Measurements from ENCODE around the gene BHMT2. TPM values are rescaled to one million over a fixed set of nuclear protein-coding genes. Genes with fewer than 3 reads are reported as not detected.

The BHMT2 gene
- total RNA-seq, 1 experiment from 2014 or later, result not detected

DNA sequence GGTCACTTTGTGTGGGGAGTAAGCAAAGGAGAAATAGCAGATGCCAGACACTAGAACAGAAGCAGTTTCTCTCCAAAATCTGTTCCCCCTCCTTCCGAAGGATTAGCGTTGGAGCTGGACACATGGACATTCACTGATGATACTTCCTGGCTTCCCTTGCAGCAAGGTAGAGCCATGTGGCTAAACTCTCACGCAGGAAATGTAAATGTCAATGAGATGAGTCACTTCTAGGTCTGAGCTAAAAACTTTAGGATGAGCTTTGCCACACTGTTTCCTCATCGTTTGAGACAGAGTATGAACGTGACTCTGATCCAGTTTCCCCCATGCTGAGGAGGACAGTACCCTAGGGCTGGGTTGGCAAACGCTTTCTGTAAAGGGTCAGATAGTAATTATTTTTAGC, 5.1 kb downstream of the BHMT2 start:
- no TSS peak for BruUV-seq (replicated peaks)
- no peak overlapping the region for H3K4me3 ChIP-seq (ENCODE audit: low read length)
- ChIA-PET CTCF (no interaction called here), POLR2A (ENCODE audit: unreplicated experiment) (no interaction called here)
- no peaks in the 10 kb centered on the region for H4K20me1 ChIP-seq (ENCODE audit: low read length)
- no peaks in the 10 kb centered on the region for H3K9me2 ChIP-seq (replicated peaks; ENCODE audit: low read length)
- H3K27me3 ChIP-seq (ENCODE audit: low read length), result no peaks in the 10 kb centered on the region
- ATAC-seq (peak; percentile 80), DNase-seq (peak; percentile 64)
- no peaks in the 10 kb centered on the region for H3K79me2 ChIP-seq (ENCODE audit: low read length)
- TF ChIP-seq, protein P1, sequence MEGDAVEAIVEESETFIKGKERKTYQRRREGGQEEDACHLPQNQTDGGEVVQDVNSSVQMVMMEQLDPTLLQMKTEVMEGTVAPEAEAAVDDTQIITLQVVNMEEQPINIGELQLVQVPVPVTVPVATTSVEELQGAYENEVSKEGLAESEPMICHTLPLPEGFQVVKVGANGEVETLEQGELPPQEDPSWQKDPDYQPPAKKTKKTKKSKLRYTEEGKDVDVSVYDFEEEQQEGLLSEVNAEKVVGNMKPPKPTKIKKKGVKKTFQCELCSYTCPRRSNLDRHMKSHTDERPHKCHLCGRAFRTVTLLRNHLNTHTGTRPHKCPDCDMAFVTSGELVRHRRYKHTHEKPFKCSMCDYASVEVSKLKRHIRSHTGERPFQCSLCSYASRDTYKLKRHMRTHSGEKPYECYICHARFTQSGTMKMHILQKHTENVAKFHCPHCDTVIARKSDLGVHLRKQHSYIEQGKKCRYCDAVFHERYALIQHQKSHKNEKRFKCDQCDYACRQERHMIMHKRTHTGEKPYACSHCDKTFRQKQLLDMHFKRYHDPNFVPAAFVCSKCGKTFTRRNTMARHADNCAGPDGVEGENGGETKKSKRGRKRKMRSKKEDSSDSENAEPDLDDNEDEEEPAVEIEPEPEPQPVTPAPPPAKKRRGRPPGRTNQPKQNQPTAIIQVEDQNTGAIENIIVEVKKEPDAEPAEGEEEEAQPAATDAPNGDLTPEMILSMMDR (conservative IDR thresholded peaks at IDR 0.05; ENCODE audit: low read depth, low read length), result no peak
- TF ChIP-seq EZH2 (IDR thresholded peaks at IDR 0.05; ENCODE audit: low read length, unreplicated experiment) (no peak), EZH2phosphoT487 (IDR thresholded peaks at IDR 0.05; ENCODE audit: borderline replicate concordance, low read length) (no peak)
- intact Hi-C loops (cut with micrococcal nuclease), result no loop called here
- peak overlapping the region; percentile 11; the same call in 1 of the 2 replicates for H3K4me2 ChIP-seq (ENCODE audit: low read length)
- H2AFZ ChIP-seq (ENCODE audit: low read length), result peak overlapping the region; percentile 59
- peaks cover 8% of the 10 kb centered on the region; the same call in 1 of the 2 replicates for H3K4me1 ChIP-seq (ENCODE audit: insufficient read depth, low read length)
- H3K9me3 ChIP-seq (ENCODE audit: low read length), result 0 out of 2 replicates have a peak, but pooled peaks cover 4% of the 10 kb centered on the region
- no peaks in the 10 kb centered on the region for H3K36me3 ChIP-seq (ENCODE audit: low read depth, low read length)
- H3F3A ChIP-seq (ENCODE audit: low read length, unreplicated experiment), result no peaks in the 10 kb centered on the region
- H3K9ac ChIP-seq (ENCODE audit: low read length), result no peak overlapping the region
- H3K27ac ChIP-seq (ENCODE audit: low read length), result no peak overlapping the region

- H3K9me3 ChIP-seq (ENCODE audit: low read length), result 0 out of 2 replicates have a peak, but pooled peaks cover 4% of the 10 kb centered on the region
- no TSS peak for BruUV-seq (replicated peaks)
- no peaks in the 10 kb centered on the region for H4K20me1 ChIP-seq (ENCODE audit: low read length)
- H3F3A ChIP-seq (ENCODE audit: low read length, unreplicated experiment), result no peaks in the 10 kb centered on the region
- H3K9ac ChIP-seq (ENCODE audit: low read length), result no peak overlapping the region
- POLR2A ChIA-PET (ENCODE audit: unreplicated experiment), result no interaction called here
- H3K4me1 ChIP-seq (ENCODE audit: insufficient read depth, low read length), result peaks cover 8% of the 10 kb centered on the region; the same call in 1 of the 2 replicates
- no peaks in the 10 kb centered on the region for H3K79me2 ChIP-seq (ENCODE audit: low read length)
- no peak overlapping the region for H3K4me2 ChIP-seq (ENCODE audit: low read length)
- no peaks in the 10 kb centered on the region for H3K9me2 ChIP-seq (replicated peaks; ENCODE audit: low read length)
- no peak overlapping the region for H2AFZ ChIP-seq (ENCODE audit: low read length)
- ATAC-seq (no peak), DNase-seq (no peak)
- intact Hi-C loops (cut with micrococcal nuclease), result no loop called here
- CTCF ChIA-PET, result no interaction called here
- no peaks in the 10 kb centered on the region for H3K27me3 ChIP-seq (ENCODE audit: low read length)
- H3K4me3 ChIP-seq (ENCODE audit: low read length), result no peak overlapping the region
- H3K36me3 ChIP-seq (ENCODE audit: low read depth, low read length), result no peaks in the 10 kb centered on the region
- no peak for TF ChIP-seq EZH2phosphoT487 (IDR thresholded peaks at IDR 0.05; ENCODE audit: borderline replicate concordance, low read length)
- no peak for TF ChIP-seq EZH2 (IDR thresholded peaks at IDR 0.05; ENCODE audit: low read length, unreplicated experiment)
- TF ChIP-seq, protein P1 (conservative IDR thresholded peaks at IDR 0.05; ENCODE audit: low read depth, low read length), result no peak
- H3K27ac ChIP-seq (ENCODE audit: low read length), result no peak overlapping the region
Observed at GRCh38 chr5:79075646-79076426, 6.3 kb downstream of the BHMT2 start.

DNA sequence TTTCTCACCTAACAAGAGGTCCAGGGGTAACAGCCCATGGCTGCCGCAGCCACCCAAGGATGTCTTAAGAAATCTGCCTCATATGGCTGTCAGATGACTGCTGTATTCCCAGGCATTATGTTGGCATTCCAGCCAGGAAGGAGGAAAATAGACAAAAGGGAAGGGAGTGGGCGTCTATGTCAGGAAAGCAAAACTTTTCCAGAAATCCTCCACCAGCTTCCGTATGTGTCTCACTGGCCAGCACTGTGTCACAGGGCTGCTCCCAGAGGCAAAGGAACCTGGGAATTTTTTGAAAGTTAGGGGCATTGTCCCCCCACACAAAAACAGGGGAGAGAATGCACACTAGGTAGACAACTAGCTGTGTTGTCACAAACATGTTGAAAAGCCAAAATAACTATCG, 7.3 kb downstream of the BHMT2 start:
- H3K79me2 ChIP-seq (ENCODE audit: low read length), result no peaks in the 10 kb centered on the region
- CTCF ChIA-PET, result no interaction called here

More for the DNA sequence above, 7.3 kb downstream of the BHMT2 start:
- Histone ChIP-seq H4K20me1 (ENCODE audit: low read length) (no peaks in the 10 kb centered on the region), H3K36me3 (ENCODE audit: low read depth, low read length) (no peaks in the 10 kb centered on the region), H3K27me3 (ENCODE audit: low read length) (no peaks in the 10 kb centered on the region), H3K4me1 (ENCODE audit: insufficient read depth, low read length) (peaks cover 8% of the 10 kb centered on the region; the same call in 1 of the 2 replicates), H3F3A (ENCODE audit: low read length, unreplicated experiment) (no peaks in the 10 kb centered on the region), H3K4me2 (ENCODE audit: low read length) (no peak overlapping the region), H3K9me2 (replicated peaks; ENCODE audit: low read length) (no peaks in the 10 kb centered on the region), H3K27ac (ENCODE audit: low read length) (no peak overlapping the region), H3K4me3 (ENCODE audit: low read length) (no peak overlapping the region), H3K9me3 (ENCODE audit: low read length) (0 out of 2 replicates have a peak, but pooled peaks cover 4% of the 10 kb centered on the region), H3K9ac (ENCODE audit: low read length) (no peak overlapping the region), H2AFZ (ENCODE audit: low read length) (no peak overlapping the region)
- BruUV-seq (replicated peaks), result no TSS peak
- POLR2A ChIA-PET (ENCODE audit: unreplicated experiment), result no interaction called here
- DNase-seq, result no peak
- no peak for TF ChIP-seq EZH2phosphoT487 (IDR thresholded peaks at IDR 0.05; ENCODE audit: borderline replicate concordance, low read length)
- no peak for TF ChIP-seq EZH2 (IDR thresholded peaks at IDR 0.05; ENCODE audit: low read length, unreplicated experiment)
- TF ChIP-seq, protein P1 (conservative IDR thresholded peaks at IDR 0.05; ENCODE audit: low read depth, low read length), result no peak
- intact Hi-C loops (cut with micrococcal nuclease), result no loop called here
- ATAC-seq, result no peak

Measured in PC-3 (cell line).